Glutamatergic neuron (in vitro differentiated cells): ENCODE data around the gene EPB41L4A. TPM values are rescaled to one million over a fixed set of nuclear protein-coding genes. Genes with fewer than 3 reads are reported as not detected.

Source experiments
- DNase-seq: peaks from one replicate; pipeline ENCODE4 v3.0.0; 2022
- H3K27ac Mint-ChIP-seq: one replicate; pipeline ENCODE4 v1.8.0; 2020; ENCODE audit warnings: mild to moderate bottlenecking, mixed read lengths, inconsistent platforms; ENCODE audit not compliant: unreplicated experiment
- H3K27me3 Mint-ChIP-seq: one replicate; pipeline ENCODE4 v1.8.0; 2020; ENCODE audit warnings: mild to moderate bottlenecking, moderate library complexity, mixed read lengths, inconsistent platforms; ENCODE audit not compliant: unreplicated experiment
- H3K36me3 Mint-ChIP-seq: one replicate; pipeline ENCODE4 v1.8.0; 2020; ENCODE audit warnings: mild to moderate bottlenecking, mixed read lengths, inconsistent platforms; ENCODE audit not compliant: unreplicated experiment
- H3K4me1 Mint-ChIP-seq: one replicate; pipeline ENCODE4 v1.8.0; 2020; ENCODE audit warnings: mild to moderate bottlenecking, low read depth, mixed read lengths, inconsistent platforms; ENCODE audit not compliant: unreplicated experiment
- H3K4me3 Mint-ChIP-seq: one replicate; pipeline ENCODE4 v1.8.0; 2020; ENCODE audit warnings: mild to moderate bottlenecking, mixed read lengths, inconsistent platforms; ENCODE audit not compliant: unreplicated experiment
- H3K9me3 Mint-ChIP-seq: one replicate; pipeline ENCODE4 v1.8.0; 2020; ENCODE audit warnings: mild to moderate bottlenecking, moderate library complexity, mixed read lengths, inconsistent platforms; ENCODE audit not compliant: unreplicated experiment
- total RNA-seq: library from RNA; stranded (reverse); fragmentation: NEBNext Ultra II Directional; extraction: Animal tissue kit (Norgen Biotek cat#: 25700); gene quantifications from one replicate; pipeline ENCODE4 v1.2.1, GENCODE V29; 2021; ENCODE audit not compliant: unreplicated experiment
- TF ChIP-seq, protein P1 (sequence below): fragments of 200-600 bp; sonication (generic); IDR thresholded peaks from one replicate; pipeline ENCODE4 v1.5.0; 2021; ENCODE audit not compliant: partially characterized antibody, unreplicated experiment

The EPB41L4A gene
- total RNA-seq, 1 donor from 2014 or later = 125 TPM

DNA sequence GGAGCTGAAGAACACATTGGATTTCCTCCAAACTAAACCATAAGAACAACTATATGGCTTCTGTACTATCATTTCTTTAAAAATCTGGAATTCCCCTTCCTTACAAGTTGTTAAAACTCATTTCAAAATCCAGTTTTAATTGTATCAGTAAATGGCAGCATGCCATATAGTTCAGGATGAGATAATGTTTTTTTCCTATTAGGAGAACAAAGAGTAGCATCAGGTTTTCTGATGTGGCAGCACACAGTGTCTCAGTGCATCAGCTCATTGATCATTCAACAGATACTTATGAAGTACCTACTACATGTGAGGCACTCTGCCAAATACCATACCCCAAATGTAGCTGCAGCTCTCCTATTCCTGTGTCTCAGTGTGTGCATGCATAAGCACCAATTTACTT, 161.1 kb downstream of the EPB41L4A start:
- DNase-seq = no peak
- peaks cover 35% of the 10 kb centered on the region for H3K4me1 Mint-ChIP-seq
- no peak overlapping the region for H3K4me3 Mint-ChIP-seq
- peaks cover under 1% of the 10 kb centered on the region for H3K27me3 Mint-ChIP-seq
- no peak overlapping the region for H3K27ac Mint-ChIP-seq
- H3K9me3 Mint-ChIP-seq = peaks cover 2% of the 10 kb centered on the region
- TF ChIP-seq, protein P1, sequence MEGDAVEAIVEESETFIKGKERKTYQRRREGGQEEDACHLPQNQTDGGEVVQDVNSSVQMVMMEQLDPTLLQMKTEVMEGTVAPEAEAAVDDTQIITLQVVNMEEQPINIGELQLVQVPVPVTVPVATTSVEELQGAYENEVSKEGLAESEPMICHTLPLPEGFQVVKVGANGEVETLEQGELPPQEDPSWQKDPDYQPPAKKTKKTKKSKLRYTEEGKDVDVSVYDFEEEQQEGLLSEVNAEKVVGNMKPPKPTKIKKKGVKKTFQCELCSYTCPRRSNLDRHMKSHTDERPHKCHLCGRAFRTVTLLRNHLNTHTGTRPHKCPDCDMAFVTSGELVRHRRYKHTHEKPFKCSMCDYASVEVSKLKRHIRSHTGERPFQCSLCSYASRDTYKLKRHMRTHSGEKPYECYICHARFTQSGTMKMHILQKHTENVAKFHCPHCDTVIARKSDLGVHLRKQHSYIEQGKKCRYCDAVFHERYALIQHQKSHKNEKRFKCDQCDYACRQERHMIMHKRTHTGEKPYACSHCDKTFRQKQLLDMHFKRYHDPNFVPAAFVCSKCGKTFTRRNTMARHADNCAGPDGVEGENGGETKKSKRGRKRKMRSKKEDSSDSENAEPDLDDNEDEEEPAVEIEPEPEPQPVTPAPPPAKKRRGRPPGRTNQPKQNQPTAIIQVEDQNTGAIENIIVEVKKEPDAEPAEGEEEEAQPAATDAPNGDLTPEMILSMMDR = no peak
- H3K36me3 Mint-ChIP-seq = no peaks in the 10 kb centered on the region

- no peak overlapping the region for H3K27ac Mint-ChIP-seq
- DNase-seq = no peak
- H3K27me3 Mint-ChIP-seq = peaks cover 2% of the 10 kb centered on the region
- peaks cover 2% of the 10 kb centered on the region for H3K9me3 Mint-ChIP-seq
- no peak overlapping the region for H3K4me3 Mint-ChIP-seq
- TF ChIP-seq, protein P1 = no peak
- H3K4me1 Mint-ChIP-seq = peaks cover 29% of the 10 kb centered on the region
- no peaks in the 10 kb centered on the region for H3K36me3 Mint-ChIP-seq
Measured at GRCh38 chr5:112257005-112257404, 162.1 kb downstream of the EPB41L4A start.

DNA sequence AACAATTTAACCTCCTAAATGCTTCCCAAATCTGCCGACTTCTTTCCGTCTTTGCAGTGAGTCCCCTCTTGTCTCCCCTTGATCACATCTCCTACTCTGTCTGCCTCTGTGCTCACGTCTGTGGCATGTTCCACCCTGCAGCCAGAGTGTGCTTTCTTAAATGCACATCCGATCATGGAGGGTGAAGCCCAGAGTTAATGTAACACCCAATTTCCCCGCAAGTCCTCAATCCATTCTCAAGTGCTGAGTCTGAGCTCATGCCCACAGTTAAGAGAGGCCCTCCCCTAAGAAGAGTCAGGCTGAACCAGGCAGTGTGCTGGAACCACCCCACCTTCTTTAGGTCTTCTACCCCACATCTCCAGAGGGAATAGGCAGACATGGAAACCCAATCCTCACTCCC, 164.8 kb downstream of the EPB41L4A start:
- H3K36me3 Mint-ChIP-seq = no peaks in the 10 kb centered on the region
- TF ChIP-seq, protein P1 = no peak
- no peak for DNase-seq
- no peak overlapping the region for H3K27ac Mint-ChIP-seq
- peaks cover 24% of the 10 kb centered on the region for H3K4me1 Mint-ChIP-seq
- H3K4me3 Mint-ChIP-seq = no peak overlapping the region
- H3K9me3 Mint-ChIP-seq = peaks cover 2% of the 10 kb centered on the region
- peaks cover 2% of the 10 kb centered on the region for H3K27me3 Mint-ChIP-seq

- Mint-ChIP-seq H3K4me3 (no peak overlapping the region), H3K4me1 (peaks cover 17% of the 10 kb centered on the region), H3K36me3 (no peaks in the 10 kb centered on the region), H3K27ac (no peak overlapping the region), H3K9me3 (peaks cover 2% of the 10 kb centered on the region), H3K27me3 (peaks cover 2% of the 10 kb centered on the region)
- no peak for DNase-seq
- TF ChIP-seq, protein P1 = no peak
Measured at GRCh38 chr5:112253478-112254250, 165.4 kb downstream of the EPB41L4A start.

DNA sequence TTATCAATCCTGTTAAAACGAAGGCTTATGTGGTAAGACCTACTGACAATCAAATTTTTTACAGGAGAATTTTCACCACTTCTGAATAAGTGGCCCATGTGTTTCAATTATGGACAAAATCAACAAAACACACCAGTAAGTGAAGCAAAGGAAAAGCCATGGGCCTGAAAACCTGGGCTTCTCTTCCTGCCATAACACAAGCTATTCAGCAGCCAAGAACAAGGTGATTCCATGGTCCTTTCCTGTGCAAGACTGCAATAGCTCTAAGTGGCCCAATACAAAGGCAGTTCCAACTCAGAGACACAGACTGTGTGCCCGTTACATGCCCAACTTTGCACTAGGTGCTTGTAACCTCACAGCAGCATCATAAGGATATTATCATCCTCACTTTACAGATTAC, 168.5 kb downstream of the EPB41L4A start:
- peaks cover 2% of the 10 kb centered on the region for H3K9me3 Mint-ChIP-seq

More for the DNA sequence above, 168.5 kb downstream of the EPB41L4A start:
- Mint-ChIP-seq H3K4me1 (peaks cover 5% of the 10 kb centered on the region), H3K36me3 (no peaks in the 10 kb centered on the region), H3K4me3 (no peak overlapping the region), H3K27ac (no peak overlapping the region), H3K27me3 (peaks cover 2% of the 10 kb centered on the region)
- no peak for DNase-seq
- TF ChIP-seq, protein P1 = no peak
